ENCODE measurements around the gene PIEZO2.

- TF ChIP-seq SP1 (IDR thresholded peaks at IDR 0.05; ENCODE audit: low read depth, low read length) (no peak), CTCF (IDR thresholded peaks at IDR 0.05; ENCODE audit: control extremely low read depth in 1 of 3, insufficient read depth in 1 of 3, low read depth in 1 of 3, low read length in 3 of 3) (no peak), KDM1A (IDR thresholded peaks at IDR 0.05; ENCODE audit: borderline replicate concordance, low read length) (no peak), EZH2 (IDR thresholded peaks at IDR 0.05; ENCODE audit: low read depth, low read length, severe bottlenecking) (no peak), RAD21 (IDR thresholded peaks at IDR 0.05 in 1 of 2, conservative IDR thresholded peaks at IDR 0.05 in 1 of 2; ENCODE audit: low read depth in 2 of 2, low read length in 2 of 2) (no peak)
- TF ChIP-seq, protein P1, sequence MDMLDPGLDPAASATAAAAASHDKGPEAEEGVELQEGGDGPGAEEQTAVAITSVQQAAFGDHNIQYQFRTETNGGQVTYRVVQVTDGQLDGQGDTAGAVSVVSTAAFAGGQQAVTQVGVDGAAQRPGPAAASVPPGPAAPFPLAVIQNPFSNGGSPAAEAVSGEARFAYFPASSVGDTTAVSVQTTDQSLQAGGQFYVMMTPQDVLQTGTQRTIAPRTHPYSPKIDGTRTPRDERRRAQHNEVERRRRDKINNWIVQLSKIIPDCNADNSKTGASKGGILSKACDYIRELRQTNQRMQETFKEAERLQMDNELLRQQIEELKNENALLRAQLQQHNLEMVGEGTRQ (IDR thresholded peaks at IDR 0.05; ENCODE audit: low read length), result no peak
- TF ChIP-seq, protein P2, sequence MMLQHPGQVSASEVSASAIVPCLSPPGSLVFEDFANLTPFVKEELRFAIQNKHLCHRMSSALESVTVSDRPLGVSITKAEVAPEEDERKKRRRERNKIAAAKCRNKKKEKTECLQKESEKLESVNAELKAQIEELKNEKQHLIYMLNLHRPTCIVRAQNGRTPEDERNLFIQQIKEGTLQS (IDR thresholded peaks at IDR 0.05; ENCODE audit: insufficient read depth, low read depth, low read length), result no peak
Observed at GRCh38 chr18:11070593-11070992, 78.8 kb downstream of the PIEZO2 start.
